NCI-H69 (cell line): ENCODE measurements around the gene HADHA.
"Not testable (repeated sequence)": the region's sequence is repeated elsewhere in the genome, so short reads cannot be mapped to it uniquely, and the experiment has no call there.

Experiments used
- DNase-seq: peaks from one replicate; lab custom pipeline; 2025; lab: John Stamatoyannopoulos, UW

HADHA gene

DNA sequence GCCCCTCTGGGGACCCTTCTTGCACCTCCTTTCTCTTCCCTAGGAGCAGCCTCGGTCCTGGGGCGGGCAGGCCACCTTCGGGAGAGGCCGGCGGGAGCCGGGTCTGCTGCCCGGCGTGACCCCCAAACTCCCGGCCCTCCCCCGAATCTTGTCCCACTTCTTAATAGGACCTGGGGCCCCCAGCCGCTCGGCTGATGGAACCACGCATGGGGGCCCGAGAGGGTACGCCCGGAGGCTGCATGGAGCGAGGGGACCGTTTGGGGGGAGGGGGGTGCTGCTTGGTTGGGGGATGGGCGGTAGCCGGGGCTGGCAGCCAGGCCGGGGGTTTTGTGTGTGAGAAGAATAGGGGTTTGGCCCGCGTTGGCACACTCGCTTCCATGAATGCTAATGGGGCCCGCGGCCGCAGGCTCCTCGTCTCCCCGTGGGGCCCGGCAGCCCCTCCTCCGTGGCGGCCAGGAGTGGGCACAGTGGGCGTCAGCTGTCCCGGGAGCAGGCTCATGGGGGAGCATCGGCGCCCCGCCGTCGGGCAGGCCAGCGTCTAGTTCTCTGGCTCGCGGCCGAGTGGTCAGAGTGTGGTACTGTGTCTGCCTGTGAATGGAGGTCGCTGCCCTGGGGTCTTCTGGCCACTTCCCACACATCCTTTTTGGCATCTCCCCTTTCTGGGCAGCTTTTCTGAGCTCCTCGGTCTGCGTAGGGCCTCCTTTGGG, 70.5 kb downstream of the HADHA start:
- DNase-seq: peak; percentile 6

DNA sequence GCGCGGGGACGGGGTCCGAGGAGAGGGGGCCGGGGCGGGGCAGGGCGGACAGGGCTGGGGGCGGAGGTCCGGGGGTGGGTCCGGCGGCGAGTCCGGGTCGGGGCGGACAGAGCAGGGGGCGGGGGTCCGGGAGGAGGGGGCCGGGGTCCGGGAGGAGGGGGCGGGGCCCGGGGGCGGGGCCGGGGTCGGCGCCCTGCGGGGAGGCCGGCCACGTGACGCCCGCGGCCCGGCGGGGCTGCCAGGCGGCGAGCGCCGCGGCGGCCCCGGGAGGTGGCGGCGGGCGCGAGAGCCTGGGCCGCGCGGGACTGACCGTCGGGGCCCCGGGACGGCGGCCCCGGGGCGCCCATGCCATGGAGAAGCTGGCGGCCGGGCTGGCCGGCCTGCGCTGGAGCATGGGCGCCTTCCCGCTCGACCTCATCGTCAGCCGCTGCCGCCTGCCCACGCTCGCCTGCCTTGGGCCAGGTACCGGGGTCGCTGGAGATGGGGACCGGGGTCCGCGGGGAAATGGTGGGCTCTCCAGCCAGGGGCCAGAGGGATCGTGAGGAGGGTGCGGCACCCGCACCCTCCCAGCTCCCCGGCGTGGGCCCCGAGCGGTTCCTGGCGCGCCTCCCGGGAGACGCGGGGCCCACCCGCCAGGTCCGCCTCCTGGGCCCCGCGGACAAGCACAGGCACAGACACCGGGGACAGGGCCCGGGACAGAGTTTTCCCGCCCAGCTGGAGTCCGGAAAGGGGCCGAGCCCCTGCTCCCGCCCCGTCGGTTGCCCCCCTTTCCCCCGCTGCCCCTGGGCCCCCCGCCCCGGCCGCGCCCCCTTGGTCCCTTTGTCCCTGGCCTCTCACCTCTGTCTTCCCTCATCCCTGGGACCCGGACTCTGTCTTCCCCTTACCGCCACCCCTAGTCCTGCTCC, 71.3 kb downstream of the HADHA start, which contains the start of gene GAREM2:
Gene GAREM2 (plus strand): TSS at position 218 of the 905 bp plus-strand sequence. CDS start 133 bp downstream, at position 351.
- DNase-seq: peak; percentile 20

DNA sequence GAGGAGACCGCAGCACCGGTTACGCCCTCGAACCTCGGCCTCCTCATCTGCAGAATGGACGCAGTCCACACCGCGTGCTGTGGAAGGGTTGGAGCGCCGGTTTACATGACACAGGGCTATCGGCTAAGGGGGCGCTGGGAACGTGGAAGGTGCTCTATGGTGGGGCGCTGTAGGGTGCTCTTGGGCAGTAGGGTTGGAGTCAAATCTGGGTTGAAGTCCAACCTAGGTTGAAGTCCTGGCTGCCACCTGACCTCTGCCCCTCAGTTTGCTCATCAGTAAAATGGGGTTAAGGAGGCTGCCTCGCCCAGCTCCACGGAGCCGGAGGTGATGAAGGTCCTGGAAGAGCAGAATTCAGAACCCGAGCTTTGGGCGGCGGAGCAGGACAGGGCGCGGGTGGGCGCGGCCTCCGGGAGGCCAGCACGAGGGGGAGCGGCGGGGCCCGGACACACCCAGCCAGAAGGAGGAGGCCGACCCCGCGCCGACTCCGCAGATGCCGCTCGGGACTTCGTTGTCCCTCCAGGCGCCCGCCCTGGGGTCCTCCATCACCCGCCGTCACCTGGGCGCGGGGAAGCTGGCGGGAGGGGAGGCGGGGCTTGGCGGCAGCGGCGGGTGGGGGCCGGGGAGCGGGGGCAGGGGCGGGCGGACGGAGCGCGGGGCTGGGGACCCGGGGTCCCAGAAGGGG, 72.1 kb downstream of the HADHA start:
- DNase-seq: peak; percentile 29

DNA sequence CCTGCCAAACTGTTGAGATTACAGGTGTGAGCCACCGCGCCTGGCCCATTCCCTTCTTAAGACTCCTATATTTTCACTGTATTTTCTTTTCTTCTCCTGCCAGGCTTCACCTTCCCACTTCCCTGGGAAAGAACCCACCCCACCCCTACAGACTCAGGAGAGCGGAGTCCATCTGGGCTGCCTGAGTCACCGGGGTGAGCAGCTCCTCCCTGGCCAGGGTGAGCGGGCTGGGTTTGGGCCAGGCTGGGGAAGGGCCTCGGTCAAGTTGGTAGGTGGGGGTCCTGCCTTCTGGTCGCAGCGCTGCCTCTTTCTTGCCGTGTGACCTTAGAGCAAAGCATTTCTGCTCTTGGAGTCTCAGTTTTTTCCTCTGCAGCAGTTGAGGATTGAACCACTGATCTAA, 73.6 kb downstream of the HADHA start:
- no peak for DNase-seq

DNA sequence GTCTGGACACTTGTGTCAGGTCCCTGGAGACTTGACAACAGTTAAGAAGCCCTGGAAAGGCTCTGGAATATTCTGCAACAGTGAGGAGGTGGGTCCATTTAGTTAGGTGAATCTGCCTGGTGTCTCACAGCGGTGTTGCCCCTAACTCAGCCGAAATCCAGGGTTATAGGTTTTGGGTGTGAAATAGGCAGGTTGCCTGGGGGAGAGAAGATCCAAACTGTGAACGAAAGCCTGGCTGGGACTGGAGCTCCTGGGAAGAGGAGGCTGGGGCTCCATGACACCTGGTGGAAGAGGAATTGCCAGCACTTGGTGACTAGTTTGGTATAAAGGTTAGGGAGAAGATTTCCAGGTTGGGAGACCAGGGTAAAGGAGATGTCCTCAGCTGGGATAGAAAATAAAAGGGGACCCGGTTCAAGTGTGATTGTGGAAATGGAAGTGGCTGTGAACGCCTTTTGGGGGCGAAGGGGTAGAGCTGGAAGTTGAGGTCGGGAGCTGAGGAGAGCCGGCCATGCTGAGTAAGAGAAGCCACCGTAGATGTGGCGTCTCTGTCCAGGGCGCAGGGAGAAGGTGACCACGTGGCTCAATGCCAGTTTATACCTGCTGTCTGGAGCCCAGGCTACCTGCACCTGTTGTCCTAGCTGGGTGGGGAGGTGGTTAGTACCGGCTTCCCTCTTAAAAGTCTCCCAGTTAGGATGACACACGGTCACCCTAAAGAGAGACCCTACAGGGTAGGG, 74.6 kb downstream of the HADHA start:
- no peak for DNase-seq

DNA sequence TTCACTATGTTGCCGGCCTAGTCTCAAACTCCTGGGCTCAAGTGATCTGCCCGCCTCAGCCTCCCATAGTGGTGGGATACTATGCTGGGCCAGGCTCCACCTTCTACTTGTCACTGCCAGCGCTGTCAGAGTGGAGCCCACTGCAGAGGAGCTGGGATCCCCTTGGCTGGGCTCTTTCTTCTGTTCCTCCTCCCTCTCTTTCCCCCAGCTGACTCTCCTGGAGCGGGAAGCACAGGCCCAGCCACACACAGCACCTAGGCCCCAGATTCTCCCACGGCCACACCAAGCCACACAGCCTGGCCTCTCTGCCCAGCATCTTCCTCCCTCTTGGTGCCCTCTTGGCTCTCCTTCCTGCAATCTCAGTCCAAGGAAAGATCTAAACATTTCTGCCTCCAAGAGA, 75.2 kb downstream of the HADHA start:
- DNase-seq: no peak

- DNase-seq: no peak
Measured at GRCh38 chr2:26168785-26169184, 75.6 kb downstream of the HADHA start.

DNA sequence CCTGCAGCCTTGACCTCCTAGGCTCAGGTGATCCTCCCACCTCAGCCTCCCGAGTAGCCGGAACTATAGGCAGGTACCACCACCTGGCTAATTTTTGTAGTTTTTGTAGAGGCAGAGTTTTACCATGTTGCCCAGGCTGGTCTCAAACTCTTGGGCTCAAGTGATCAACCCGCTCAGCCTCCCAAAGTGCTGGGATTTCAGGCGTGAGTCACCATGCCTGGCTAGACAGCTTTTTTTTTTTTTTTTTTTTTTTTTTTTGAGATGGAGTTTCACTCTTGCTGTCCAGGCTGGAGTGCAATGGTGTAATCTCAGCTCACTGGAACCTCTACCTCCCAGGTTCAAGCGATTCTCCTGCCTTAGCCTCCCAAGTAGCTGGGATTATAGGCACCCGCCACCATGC, 77.9 kb downstream of the HADHA start:
- not testable (repeated sequence) for DNase-seq

DNA sequence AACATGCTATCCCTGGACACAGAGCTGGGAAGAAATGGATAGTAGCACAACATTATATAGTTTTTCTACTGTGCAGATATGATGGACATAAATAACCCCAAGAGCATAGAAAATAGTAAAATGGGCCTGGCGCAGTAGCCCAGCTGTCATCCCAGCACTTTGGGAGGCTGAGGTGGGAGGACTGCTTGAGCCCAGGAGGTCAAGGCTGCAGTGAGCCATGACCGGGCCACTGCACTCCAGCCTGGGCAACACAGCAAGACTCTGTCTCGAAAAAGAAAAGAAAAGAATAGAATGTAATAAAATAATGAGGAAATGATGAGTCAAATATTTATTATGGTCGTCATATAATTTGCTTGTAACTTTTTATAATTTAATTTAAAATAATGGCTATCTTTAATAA, 79.0 kb downstream of the HADHA start:
- no peak for DNase-seq

- no peak for DNase-seq
Measured at GRCh38 chr2:26164641-26165211, 79.7 kb downstream of the HADHA start.

GRCh38 chr2:26164231-26164630, 80.2 kb downstream of the HADHA start:
- no peak for DNase-seq

DNA sequence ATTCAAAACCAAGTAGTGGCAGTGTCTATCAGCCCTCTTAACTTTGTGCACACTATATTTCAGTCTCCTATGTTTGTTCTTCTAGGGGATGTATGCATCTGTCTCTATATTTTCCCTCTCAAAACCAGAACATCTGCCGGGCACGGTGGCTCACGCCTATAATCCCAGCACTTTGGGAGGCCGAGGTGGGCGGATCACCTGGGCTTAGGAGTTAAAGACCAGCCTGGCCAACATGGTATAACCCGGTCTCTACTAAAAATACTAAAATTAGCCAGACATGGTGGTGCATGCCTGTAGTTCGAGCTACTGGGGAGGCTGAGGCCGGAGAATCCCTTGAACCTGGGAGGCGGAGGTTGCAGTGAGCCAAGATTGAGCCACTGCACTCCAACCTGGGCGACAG, 81.5 kb downstream of the HADHA start:
- DNase-seq: no peak

GRCh38 chr2:26161926-26162325, 82.5 kb downstream of the HADHA start:
- no peak for DNase-seq

- no peak for DNase-seq
Measured at GRCh38 chr2:26157580-26157979, 86.9 kb downstream of the HADHA start.

DNA sequence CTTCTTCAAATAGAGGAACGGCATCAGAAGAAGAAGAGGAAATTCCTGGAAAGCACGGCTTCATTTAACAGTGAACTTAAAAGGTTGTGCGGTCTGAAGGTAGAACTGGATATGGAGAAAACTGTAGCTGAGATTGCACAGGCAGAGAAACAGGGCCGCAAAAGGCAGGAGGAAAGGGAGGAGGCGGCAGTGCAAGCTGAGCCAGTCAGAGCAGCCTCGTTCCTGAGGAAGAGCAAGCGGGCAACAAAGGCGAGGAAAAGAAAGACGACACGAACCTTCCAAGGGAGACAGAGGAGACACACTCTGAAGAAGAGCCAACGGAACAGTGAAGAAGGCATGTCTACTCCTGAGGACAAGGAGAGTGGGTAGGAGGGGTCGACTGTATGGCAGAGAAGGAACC, 94.2 kb downstream of the HADHA start:
- DNase-seq: no peak

GRCh38 chr2:26148501-26148900, 95.9 kb downstream of the HADHA start:
- no peak for DNase-seq

DNA sequence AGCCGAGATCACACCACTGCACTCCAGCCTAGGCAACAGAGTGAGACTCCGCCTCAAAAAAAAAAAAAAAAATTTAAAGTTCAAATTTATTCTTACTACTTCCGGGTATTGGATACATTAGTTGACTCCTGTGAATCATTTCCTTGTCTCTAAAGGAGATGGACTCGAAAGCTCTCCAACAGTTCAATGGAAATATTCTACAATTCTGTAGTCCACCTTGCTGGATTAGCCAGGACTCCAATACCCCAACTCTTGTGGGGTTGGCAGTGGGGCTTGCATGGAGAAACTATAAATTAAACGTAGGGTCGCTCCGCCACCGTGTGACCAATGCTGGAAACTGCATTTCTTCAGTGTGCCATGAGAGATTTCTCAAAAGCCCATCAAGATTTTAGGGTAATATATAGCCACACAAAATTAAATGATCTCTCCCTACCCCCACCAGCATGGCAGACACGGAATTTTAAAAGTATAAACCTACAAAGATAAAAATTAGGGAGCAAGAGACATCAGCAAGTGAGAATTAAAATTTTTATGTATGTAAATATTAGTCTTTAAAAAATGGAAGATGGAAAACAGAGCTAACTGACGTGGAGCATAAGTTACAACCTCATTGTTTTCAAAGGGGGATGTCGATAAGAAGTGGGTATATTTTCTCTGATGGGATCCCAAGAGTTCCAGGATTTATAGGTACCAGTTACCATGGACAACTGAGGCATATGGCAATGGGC, 99.3 kb downstream of the HADHA start:
- DNase-seq: peak; percentile 47

DNA sequence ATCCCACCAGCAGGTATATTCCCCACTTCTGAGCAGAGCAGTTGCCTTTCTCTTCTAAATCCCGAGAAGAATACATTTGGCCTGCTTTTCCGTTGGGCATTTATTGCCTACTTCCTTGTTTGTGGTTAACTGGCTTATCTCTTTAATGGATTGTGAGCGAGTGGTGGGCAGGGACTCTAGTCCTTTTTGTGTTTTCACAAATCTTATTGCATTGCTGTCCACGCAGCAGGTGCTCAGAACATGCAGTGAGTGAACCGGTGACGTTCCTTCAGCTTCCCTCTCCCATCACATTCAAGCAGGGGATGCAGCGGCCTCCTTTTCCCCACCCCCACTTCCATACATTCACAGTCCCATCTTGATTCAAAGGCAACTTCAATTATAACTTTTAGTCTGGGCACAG, 100.4 kb downstream of the HADHA start:
- no peak for DNase-seq

GRCh38 chr2:26141145-26141769, 103.2 kb downstream of the HADHA start:
- DNase-seq: no peak
